ENCODE measurements around the gene DCXR. TPM values are rescaled to one million over a fixed set of nuclear protein-coding genes. Genes with fewer than 3 reads are reported as not detected.

DCXR gene
- total RNA-seq, 1 experiment from 2014 or later, result 306 TPM

GRCh38 chr17:81990836-81991683 lies 46.4 kb downstream of the DCXR start:
- no peak; the same call in 1 of the 2 replicates for ATAC-seq
- H3K79me2 ChIP-seq (ENCODE audit: insufficient read depth, low read length), result no peaks in the 10 kb centered on the region
- H3K4me2 ChIP-seq (ENCODE audit: low read length), result peak overlapping the region; percentile 2; the same call in 1 of the 2 replicates
- peaks cover 10 to 11% of the 10 kb centered on the region in 2 experiments; a peak in 3 of 4 replicates for H3K4me1 ChIP-seq (ENCODE audit: control insufficient read depth in 1 of 2, insufficient read depth in 2 of 2, low read length in 2 of 2)
- no peak overlapping the region for H3K9ac ChIP-seq (ENCODE audit: low read length)
- TF ChIP-seq SP1 (IDR thresholded peaks at IDR 0.05; ENCODE audit: low read depth) (no peak), CBX3 (IDR thresholded peaks at IDR 0.05; ENCODE audit: low read depth) (no peak), JUND (IDR thresholded peaks at IDR 0.05) (no peak), FOSL1 (IDR thresholded peaks at IDR 0.05; ENCODE audit: low read depth) (no peak), REST (IDR thresholded peaks at IDR 0.05; ENCODE audit: low read depth) (no peak), CEBPB (IDR thresholded peaks at IDR 0.05; ENCODE audit: low read depth) (no peak), EZH2 (IDR thresholded peaks at IDR 0.05) (no peak), ZBTB33 (IDR thresholded peaks at IDR 0.05; ENCODE audit: extremely low read depth, insufficient replicate concordance, low read length) (no peak), SRF (IDR thresholded peaks at IDR 0.05; ENCODE audit: low read depth) (no peak), ZNF274 (IDR thresholded peaks at IDR 0.05; ENCODE audit: low read depth, low read length) (no peak)
- H3K9me3 ChIP-seq (ENCODE audit: control insufficient read depth in 1 of 2, insufficient read depth in 1 of 2, low read depth in 1 of 2, low read length in 2 of 2), result no peaks in the 10 kb centered on the region
- ChIA-PET POLR2A (no interaction called here), RAD21 (ENCODE audit: low non-redundant PET in 1 of 2, low total read pairs in 2 of 2, uncharacterized antibody in 2 of 2, unreplicated experiment in 2 of 2) (no interaction called here), CTCF (no interaction called here)
- no peak overlapping the region for H2AFZ ChIP-seq (ENCODE audit: low read depth, low read length, poor library complexity, severe bottlenecking)
- no peaks in the 10 kb centered on the region for H3K27me3 ChIP-seq (ENCODE audit: insufficient read depth, low read length)
- intact Hi-C loops (cut with micrococcal nuclease), result no loop called here
- no TSS peak for BruUV-seq (replicated peaks)
- no peaks in the 10 kb centered on the region; a peak in 1 of 4 replicates for H3K36me3 ChIP-seq (ENCODE audit: control insufficient read depth in 1 of 2, insufficient read depth in 2 of 2, low read length in 2 of 2)
- H3K4me3 ChIP-seq (replicated peaks in 1 of 2; ENCODE audit: low read depth in 1 of 2, low read length in 2 of 2), result no peak overlapping the region
- H3K9me2 ChIP-seq (ENCODE audit: insufficient read depth), result no peaks in the 10 kb centered on the region
- DNase-seq (ENCODE audit: low read depth, low spot score), result no peak
- no peaks in the 10 kb centered on the region for H4K20me1 ChIP-seq (ENCODE audit: insufficient read depth)
- peak overlapping the region; percentile 34; the same call in 1 of the 2 replicates for H3K27ac ChIP-seq (ENCODE audit: low read depth, low read length)
